Loucy (cell line): ENCODE results near the gene UBA5.

Experiments
- CTCF ChIP-seq: fragments of 200-600 bp; sonication (generic); conservative IDR thresholded peaks from 2 replicates; pipeline ENCODE4 v1.5.1; 2014; ENCODE audit warnings: mild to moderate bottlenecking, antibody characterized with exemption, low read length
- EZH2phosphoT487 ChIP-seq: fragments of 200-600 bp; IDR thresholded peaks from 2 replicates; pipeline ENCODE4 v1.6.1; 2018; ENCODE audit warnings: antibody characterized with exemption, mild to moderate bottlenecking, moderate library complexity, borderline replicate concordance

- no peak for TF ChIP-seq CTCF
- TF ChIP-seq EZH2phosphoT487 = no peak
Measured at GRCh38 chr3:132642539-132642847, 17.6 kb upstream of the UBA5 start.
